KBM-7 (cell line): ENCODE data around the gene RUFY3.
"Not testable (repeated sequence)": the region's sequence is repeated elsewhere in the genome, so short reads cannot be mapped to it uniquely, and the experiment has no call there.

ENCODE experiments used
- DNase-seq: peaks from one replicate; pipeline ENCODE4 v3.0.0-alpha.2; 2015
- in situ Hi-C: fragments of 300-500 bp; cut with MboI; formaldehyde crosslinking; loops from 2 replicates; pipeline ENCODE4 v1.14.3; 2020; ENCODE audit warnings: low sequenced_read_pairs, low pct_unique_long_range_greater_than_20kb, mixed read lengths

Gene RUFY3

DNA sequence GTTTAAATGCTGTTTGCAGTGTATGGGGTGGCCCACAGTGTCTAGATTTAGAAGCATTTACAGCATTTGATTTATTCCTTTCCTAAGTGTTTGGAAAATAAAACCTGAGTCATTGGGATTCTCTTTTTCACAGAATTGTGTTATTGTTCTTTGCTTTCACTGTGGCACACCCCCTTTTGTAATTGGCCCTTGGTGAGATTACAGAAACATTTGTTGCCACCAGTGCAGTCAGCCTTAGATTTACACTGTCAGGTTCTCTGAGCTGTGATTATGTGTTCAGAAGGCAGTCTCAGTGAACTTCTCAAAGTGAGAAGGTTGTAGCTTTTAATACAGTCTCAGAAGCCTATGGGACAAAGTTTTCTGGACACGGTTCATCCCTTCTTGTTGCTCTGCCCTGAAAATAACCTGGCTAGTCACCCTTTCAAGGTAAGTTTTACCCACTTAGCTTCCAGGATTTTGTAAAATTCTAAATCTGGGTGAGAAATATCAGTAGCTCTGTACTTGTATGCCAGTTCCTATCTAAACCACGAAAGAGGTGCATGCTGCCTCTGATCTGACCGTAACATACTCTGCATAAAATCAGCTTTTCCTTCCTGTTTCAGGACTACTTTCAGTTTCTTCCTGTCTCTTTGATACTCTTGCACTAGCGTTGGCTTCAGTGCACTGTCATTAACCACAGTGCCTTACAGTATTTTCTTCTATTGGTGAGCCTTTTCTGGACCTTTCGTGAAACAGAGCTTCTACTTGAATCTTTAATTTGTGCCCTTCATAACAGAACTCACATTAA is 12.6 kb downstream of the RUFY3 start:
- in situ Hi-C loops: no loop called here
- DNase-seq: peak; percentile 77

DNA sequence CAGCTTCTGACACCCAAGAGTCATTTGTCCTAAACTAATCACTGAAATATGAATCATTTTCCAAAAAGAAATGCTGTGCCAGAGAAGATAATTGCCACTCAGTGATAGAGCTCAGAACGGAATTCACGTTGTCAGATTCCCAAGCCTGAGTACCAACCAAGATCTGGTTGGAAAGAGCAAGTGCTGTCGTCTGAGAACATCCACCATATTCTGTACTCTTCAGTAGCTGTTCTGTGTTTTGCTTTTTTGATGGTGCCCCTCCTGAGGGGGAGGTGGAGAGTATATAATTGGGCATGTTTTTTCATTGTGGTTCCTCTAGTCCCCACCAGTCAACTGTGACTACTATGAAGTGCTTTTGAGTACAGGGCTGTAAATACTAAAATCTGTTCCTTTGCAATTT is 13.2 kb downstream of the RUFY3 start:
- peak; percentile 47 for DNase-seq
- in situ Hi-C loops: no loop called here

DNA sequence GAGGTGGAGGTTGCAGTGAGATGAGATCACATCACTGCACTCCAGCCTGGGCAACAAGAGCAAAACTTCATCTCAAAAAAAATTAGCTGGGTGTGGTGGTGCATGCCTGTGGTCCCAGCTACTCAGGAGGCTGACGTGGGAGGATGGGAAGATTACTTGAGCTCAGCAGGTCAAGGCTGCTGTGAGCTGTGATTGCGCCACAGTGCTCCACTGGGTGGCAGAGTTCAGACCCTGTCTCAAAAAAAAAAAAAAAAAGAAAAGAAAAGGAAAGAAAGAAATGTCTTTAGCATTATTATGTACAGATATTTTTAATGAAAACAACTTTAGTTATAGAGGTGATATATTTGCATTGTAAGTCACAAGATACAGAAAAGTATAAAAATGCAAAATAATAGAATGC is 14.2 kb downstream of the RUFY3 start:
- peak; percentile 61 for DNase-seq
- in situ Hi-C loops: not testable (repeated sequence)

GRCh38 chr4:70737006-70737405 is 15.2 kb downstream of the RUFY3 start:
- in situ Hi-C loops: no loop called here

GRCh38 chr4:70737409-70737808 is 15.6 kb downstream of the RUFY3 start:
- in situ Hi-C loops: no loop called here
- DNase-seq: no peak

More at GRCh38 chr4:70737006-70737405, 15.2 kb downstream of the RUFY3 start:
- DNase-seq: no peak

DNA sequence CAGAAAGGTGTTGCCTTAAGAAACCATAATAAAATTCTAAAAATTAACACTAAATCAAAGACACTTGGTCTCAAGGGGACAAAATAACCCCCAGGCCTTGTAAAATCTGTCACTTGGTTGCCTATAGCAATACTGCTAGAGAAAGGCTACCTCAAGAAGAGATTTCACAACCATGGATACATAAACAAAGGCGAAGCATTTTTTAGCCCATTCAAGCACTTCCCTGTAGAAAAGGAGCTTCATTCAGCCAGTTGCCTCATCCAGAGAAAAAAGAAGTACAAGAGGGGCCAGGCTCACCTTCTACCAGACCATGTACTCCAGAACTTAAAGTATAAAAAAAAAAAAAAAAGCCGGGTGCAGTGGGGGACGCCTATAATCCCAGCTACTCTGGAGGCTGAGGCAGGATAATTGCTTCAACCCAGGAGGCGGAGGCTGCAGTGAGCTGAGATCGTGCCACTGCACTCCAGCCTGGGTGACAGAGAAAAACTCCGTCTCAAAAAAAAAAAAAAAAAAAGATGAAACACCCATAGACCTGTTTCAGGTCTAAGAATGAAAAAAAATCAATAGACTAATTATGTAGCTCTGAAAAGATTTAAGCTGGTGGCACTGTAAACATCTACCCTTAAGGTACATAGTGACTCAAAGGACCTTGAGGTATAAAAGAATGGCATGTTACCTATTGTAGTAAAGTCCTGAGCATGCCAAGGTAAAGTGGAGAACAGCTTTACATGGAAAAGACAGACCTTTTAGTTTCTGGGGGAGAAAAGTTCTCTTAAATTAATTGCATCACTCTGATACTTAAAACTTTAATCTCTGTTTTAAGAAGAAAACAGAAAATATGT is 18.0 kb downstream of the RUFY3 start:
- DNase-seq: no peak
- in situ Hi-C loops: no loop called here

- DNase-seq: no peak
- in situ Hi-C loops: no loop called here
These were observed 20.3 kb downstream of the RUFY3 start for GRCh38 chr4:70741867-70742658.

DNA sequence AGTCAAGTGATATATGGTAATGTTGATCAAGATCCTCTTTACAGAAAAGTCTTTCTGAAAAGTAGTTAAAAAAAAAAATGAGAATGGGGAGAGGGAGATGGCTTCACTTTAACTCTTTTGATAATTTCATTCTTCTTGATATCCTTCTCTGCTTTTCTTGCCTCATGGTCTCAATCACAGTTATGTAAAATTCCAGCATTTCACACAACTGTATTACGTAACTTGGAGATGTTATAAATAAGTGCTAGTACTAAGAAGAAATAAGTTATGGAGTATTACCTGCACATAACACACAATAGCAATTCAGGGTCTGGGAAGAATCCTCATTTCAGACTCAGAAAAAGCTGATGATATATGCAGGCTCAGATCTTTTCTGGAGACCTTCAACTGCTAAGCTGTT is 22.0 kb downstream of the RUFY3 start:
- in situ Hi-C loops: no loop called here
- no peak for DNase-seq

DNA sequence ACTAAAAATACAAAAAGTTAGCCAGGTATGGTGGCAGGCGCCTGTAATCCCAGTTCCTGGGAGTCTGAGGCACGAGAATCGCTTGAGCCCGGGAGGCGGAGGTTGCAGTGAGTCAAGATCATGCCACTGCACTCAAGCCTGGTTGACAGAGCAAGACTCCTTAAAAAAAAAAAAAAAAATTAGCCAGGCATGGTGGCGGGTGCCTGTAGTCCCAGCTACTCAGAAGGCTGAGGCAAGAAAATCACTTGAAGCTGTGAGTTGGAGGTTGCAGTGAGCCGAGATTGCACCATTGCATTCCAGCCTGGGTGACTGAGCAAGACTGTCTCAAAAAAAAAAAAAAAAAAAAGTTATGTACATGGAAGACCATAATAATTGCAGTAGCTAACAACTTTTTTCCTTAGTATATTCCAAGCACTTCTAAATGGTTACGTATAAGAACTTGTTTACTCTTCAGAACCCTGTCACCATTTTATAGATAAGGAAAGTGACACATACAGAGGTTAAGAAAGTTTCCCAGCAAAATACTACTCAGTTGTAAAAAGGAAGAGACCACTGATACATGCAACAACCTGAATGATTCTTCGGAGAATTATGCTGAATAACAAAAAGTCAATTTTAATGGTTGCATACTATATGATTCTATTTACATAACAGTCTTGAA is 24.5 kb downstream of the RUFY3 start:
- in situ Hi-C loops: no loop called here

DNA sequence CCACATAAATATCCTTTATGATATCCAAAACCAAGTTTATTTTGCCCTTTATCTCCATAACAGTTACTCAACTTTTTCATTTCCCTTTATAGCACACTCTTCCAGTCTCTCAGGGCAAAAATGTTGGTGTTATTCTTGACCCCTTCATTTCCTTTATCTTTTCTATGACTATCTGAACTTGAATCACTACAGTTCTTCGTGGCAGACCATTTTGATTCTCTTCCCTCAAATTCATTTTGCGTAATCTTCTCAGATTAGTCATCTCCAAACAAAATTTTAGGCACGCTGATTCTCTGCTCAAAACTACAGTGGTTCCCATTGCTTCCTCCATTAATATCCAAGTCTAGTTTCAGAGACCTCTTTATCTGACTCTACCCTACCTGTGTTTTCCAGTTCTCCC is 26.1 kb downstream of the RUFY3 start:
- DNase-seq: no peak
- in situ Hi-C loops: no loop called here

More for the DNA sequence above, 24.5 kb downstream of the RUFY3 start:
- DNase-seq: no peak

- no peak for DNase-seq
- in situ Hi-C loops: no loop called here
These were observed 27.5 kb downstream of the RUFY3 start for GRCh38 chr4:70749313-70749712.

- no peak for DNase-seq
- in situ Hi-C loops: no loop called here
These were observed 30.5 kb downstream of the RUFY3 start for GRCh38 chr4:70752236-70752635.

DNA sequence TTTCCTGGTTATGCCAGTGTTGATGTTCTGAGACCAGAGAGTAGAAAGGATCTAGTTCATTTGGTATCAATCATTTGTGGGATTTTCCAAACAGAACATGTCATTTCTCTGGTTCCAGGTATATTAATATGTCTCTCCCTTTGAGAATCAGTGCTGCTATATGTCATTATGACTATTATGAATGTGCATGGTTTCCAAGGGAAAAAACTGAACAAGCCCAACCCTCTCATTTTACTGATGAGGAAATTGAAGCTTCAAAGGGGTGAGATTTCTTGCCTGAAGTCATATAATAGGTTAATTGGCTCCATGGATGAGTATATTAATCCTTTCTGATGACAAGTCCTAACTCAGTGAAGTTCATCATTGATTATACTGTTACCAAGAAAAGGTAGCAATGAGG is 31.9 kb downstream of the RUFY3 start:
- in situ Hi-C loops: no loop called here
- DNase-seq: no peak

GRCh38 chr4:70754470-70754869 is 32.7 kb downstream of the RUFY3 start:
- no peak for DNase-seq
- in situ Hi-C loops: no loop called here

DNA sequence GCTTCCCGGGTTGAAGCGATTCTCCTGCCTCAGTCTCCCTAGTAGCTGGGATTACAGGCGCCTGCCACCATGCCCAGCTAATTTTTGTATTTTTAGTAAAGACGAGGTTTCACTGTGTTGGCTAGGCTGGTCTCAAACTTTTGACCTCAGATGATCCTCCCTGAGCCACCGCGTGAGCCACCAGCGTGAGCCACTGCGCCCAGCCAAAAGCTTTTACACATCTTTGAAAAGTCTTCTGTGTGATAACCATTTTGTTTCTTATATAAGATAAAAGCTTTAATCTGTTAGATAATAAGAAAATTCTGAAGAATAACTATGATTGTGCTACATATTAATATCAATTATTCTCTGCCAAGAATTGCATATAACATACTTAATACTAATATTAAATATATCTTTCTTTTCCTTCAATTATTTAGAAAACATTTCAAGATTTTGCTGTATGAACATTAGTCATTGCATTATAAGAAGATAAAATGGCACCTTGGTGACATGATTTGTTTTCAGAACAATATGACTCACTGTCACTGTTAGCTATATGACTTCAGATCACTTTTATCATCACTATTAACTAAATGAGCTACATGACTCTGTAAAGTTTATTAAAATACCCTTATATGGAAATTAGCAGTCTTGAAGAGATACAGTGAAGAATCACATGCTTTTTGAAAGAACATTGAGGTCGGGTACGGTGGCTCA is 33.4 kb downstream of the RUFY3 start:
- in situ Hi-C loops: no loop called here

GRCh38 chr4:70759126-70759525 is 37.4 kb downstream of the RUFY3 start:
- in situ Hi-C loops: no loop called here
- DNase-seq: no peak

More for the DNA sequence above, 33.4 kb downstream of the RUFY3 start:
- no peak for DNase-seq

DNA sequence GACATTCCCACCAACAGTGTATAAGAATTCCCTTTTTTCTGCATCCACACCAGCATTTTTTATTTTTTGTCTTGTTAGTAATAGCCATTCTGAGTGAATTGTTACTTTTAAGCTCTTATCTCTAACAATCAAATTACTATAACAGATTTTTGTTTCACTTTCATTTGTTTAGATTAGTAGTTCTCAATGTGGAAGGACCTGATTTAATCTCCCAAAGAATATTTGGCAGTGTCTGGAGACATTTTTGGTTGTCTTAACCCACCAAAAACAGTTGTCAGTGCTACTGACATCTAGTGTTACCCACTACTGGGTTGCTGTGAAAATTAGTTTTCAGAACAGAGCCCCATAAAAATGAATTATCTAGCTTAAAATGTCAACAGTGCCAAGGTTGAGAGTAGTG is 37.9 kb downstream of the RUFY3 start:
- DNase-seq: no peak
- in situ Hi-C loops: no loop called here

- DNase-seq: no peak
- in situ Hi-C loops: no loop called here
These were observed 38.9 kb downstream of the RUFY3 start for GRCh38 chr4:70760662-70761061.
